ENCODE data around the gene RSRC1.

DNA sequence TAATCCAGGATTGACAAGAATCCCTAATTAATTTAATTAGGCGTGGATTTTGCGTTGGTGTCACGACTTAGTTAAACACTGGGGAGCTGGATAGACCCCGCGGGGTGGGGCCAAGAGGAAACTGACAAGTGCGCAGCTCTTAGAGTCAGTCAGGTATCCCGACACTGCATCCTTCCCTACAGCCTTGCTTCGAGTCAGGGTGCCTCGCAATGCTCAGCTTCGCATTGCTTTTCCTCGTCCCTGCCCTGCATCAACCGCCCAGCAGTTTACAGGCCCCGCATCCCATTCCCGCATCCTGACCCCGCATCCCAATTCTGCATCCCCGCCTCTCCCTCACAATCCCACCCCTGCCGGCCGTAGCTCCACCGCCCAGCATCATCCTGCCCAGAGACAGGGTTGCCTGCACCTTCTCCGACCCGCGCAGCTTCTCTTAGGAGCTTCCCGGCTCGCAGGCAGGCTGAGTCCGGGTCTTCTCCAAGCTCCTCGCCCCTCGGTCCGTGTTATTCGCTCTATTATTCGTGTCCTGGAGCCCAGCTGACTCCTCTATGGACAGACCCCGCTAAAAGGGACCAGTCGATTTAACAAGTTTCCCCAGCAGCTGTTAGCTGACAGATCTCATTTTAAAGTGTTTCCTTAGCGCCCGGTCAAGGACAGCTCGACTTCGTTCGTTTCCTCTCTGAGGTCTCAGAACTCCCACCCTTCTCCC, 3.0 kb upstream of the RSRC1 start:
- TF ChIP-seq CTCF (IDR thresholded peaks at IDR 0.05; ENCODE audit: low read length) (no peak), EZH2 (IDR thresholded peaks at IDR 0.05; ENCODE audit: borderline replicate concordance, low read length) (no peak)
